ENCODE data around the gene KCNMB2.
"Not testable (repeated sequence)": the region's sequence is repeated elsewhere in the genome, so short reads cannot be mapped to it uniquely, and the experiment has no call there.

The KCNMB2 gene

GRCh38 chr3:178703268-178703975, 167.2 kb downstream of the KCNMB2 start:
- peak; percentile 20 for DNase-seq (ENCODE audit: low read depth)

- DNase-seq (ENCODE audit: low read depth), result peak; percentile 15
Measured at GRCh38 chr3:178705925-178706324, 169.7 kb downstream of the KCNMB2 start.

GRCh38 chr3:178706411-178706810, 170.2 kb downstream of the KCNMB2 start:
- DNase-seq (ENCODE audit: low read depth), result no peak

- DNase-seq (ENCODE audit: low read depth), result no peak
Measured at GRCh38 chr3:178707311-178708031, 171.2 kb downstream of the KCNMB2 start.

GRCh38 chr3:178709051-178709450, 172.8 kb downstream of the KCNMB2 start:
- no peak for DNase-seq (ENCODE audit: low read depth)

GRCh38 chr3:178711753-178712152, 175.5 kb downstream of the KCNMB2 start:
- no peak for DNase-seq (ENCODE audit: low read depth)

GRCh38 chr3:178712247-178712646, 176.0 kb downstream of the KCNMB2 start:
- DNase-seq (ENCODE audit: low read depth), result no peak

- no peak for DNase-seq (ENCODE audit: low read depth)
Measured at GRCh38 chr3:178714925-178715832, 178.9 kb downstream of the KCNMB2 start.

GRCh38 chr3:178718995-178719635, 182.9 kb downstream of the KCNMB2 start:
- DNase-seq (ENCODE audit: low read depth), result no peak

GRCh38 chr3:178732824-178733223, 196.6 kb downstream of the KCNMB2 start:
- DNase-seq (ENCODE audit: low read depth), result no peak

- no peak for DNase-seq (ENCODE audit: low read depth)
Measured at GRCh38 chr3:178735032-178735674, 198.9 kb downstream of the KCNMB2 start.

GRCh38 chr3:178736300-178736699, 200.1 kb downstream of the KCNMB2 start:
- DNase-seq (ENCODE audit: low read depth), result no peak

GRCh38 chr3:178739720-178740119, 203.5 kb downstream of the KCNMB2 start:
- DNase-seq (ENCODE audit: low read depth), result no peak

GRCh38 chr3:178741020-178741419, 204.8 kb downstream of the KCNMB2 start:
- no peak for DNase-seq (ENCODE audit: low read depth)

- no peak for DNase-seq (ENCODE audit: low read depth)
Measured at GRCh38 chr3:178743297-178743696, 207.1 kb downstream of the KCNMB2 start.

GRCh38 chr3:178745861-178746655, 209.8 kb downstream of the KCNMB2 start:
- not testable (repeated sequence) for DNase-seq (ENCODE audit: low read depth)

- no peak for DNase-seq (ENCODE audit: low read depth)
Measured at GRCh38 chr3:178748874-178749273, 212.6 kb downstream of the KCNMB2 start.

GRCh38 chr3:178749471-178749870, 213.2 kb downstream of the KCNMB2 start:
- no peak for DNase-seq (ENCODE audit: low read depth)

- no peak for DNase-seq (ENCODE audit: low read depth)
Measured at GRCh38 chr3:178750639-178751300, 214.5 kb downstream of the KCNMB2 start.

GRCh38 chr3:178752843-178753242, 216.6 kb downstream of the KCNMB2 start:
- DNase-seq (ENCODE audit: low read depth), result no peak
